Ishikawa (cell line): Measurements from ENCODE around the gene RAPGEF6.

Experiments used
- CEBPB ChIP-seq: IDR thresholded peaks from 2 replicates; pipeline ENCODE4 v1.6.1; 2012
- CREB1 ChIP-seq: IDR thresholded peaks from 2 replicates; pipeline ENCODE4 v1.6.1; 2012; ENCODE audit warnings: low read depth
- EGR1 ChIP-seq: IDR thresholded peaks from 2 replicates; pipeline ENCODE4 v1.6.1; 2012
- EP300 ChIP-seq: IDR thresholded peaks from 2 replicates; pipeline ENCODE4 v1.6.1; 2012; ENCODE audit warnings: borderline replicate concordance
- FOXM1 ChIP-seq: IDR thresholded peaks from 2 replicates; pipeline ENCODE4 v1.6.1; 2012; ENCODE audit warnings: low read depth, borderline replicate concordance
- RAD21 ChIP-seq: IDR thresholded peaks from 2 replicates; pipeline ENCODE4 v1.6.1; 2012; ENCODE audit warnings: low read depth
- TAF1 ChIP-seq: IDR thresholded peaks from 2 replicates; pipeline ENCODE4 v1.6.1; 2012; ENCODE audit warnings: low read depth, mild to moderate bottlenecking
- YY1 ChIP-seq: IDR thresholded peaks from 2 replicates; pipeline ENCODE4 v1.6.1; 2012; ENCODE audit warnings: low read depth
- ZBTB7A ChIP-seq: IDR thresholded peaks from 2 replicates; pipeline ENCODE4 v1.6.1; 2012; ENCODE audit warnings: low read depth
- TF ChIP-seq, protein P1 (sequence below): IDR thresholded peaks from 2 replicates; pipeline ENCODE4 v1.6.1; 2012; ENCODE audit warnings: low read depth, mild to moderate bottlenecking
- TF ChIP-seq, protein P2 (sequence below): IDR thresholded peaks from 2 replicates; pipeline ENCODE4 v1.6.1; 2012
- TF ChIP-seq, protein P3 (sequence below): IDR thresholded peaks from 2 replicates; pipeline ENCODE4 v1.6.1; 2012

DNA sequence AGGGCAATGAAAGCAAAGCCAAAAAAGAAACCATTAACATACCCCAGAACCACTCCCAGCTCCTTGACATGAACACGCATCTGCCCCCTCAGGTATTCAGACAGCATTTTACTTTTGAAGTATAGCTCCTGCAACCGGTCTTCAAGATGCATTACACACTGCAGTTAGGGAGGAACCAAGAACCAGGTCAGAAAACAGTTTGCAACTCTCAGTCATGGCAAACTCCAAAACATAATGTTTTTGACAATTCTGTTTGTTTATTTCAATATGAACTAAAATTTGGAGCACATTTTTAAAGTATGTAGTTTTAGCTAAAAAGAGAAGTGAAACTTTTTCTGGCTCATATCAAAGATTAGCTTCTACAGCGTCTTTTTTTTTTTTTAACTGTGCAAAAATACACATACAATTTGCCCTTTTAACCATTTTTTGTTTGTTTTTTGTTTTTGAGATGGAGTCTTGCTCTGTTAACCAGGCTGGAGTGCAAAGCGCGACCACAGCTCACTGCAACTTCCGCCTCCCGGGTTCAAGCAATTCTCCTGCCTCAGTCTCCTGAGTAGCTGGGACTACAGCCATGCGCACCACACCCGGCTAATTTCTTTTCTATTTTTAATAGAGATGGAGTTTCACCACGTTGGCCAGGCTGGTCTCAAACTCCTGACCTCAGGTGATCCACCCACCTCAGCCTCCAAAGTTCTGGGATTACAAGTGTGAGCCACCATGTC is 12.2 kb upstream of the RAPGEF6 start:
- TF ChIP-seq, protein P1, sequence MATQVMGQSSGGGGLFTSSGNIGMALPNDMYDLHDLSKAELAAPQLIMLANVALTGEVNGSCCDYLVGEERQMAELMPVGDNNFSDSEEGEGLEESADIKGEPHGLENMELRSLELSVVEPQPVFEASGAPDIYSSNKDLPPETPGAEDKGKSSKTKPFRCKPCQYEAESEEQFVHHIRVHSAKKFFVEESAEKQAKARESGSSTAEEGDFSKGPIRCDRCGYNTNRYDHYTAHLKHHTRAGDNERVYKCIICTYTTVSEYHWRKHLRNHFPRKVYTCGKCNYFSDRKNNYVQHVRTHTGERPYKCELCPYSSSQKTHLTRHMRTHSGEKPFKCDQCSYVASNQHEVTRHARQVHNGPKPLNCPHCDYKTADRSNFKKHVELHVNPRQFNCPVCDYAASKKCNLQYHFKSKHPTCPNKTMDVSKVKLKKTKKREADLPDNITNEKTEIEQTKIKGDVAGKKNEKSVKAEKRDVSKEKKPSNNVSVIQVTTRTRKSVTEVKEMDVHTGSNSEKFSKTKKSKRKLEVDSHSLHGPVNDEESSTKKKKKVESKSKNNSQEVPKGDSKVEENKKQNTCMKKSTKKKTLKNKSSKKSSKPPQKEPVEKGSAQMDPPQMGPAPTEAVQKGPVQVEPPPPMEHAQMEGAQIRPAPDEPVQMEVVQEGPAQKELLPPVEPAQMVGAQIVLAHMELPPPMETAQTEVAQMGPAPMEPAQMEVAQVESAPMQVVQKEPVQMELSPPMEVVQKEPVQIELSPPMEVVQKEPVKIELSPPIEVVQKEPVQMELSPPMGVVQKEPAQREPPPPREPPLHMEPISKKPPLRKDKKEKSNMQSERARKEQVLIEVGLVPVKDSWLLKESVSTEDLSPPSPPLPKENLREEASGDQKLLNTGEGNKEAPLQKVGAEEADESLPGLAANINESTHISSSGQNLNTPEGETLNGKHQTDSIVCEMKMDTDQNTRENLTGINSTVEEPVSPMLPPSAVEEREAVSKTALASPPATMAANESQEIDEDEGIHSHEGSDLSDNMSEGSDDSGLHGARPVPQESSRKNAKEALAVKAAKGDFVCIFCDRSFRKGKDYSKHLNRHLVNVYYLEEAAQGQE, result no peak
- no peak for TF ChIP-seq TAF1
- TF ChIP-seq, protein P2, sequence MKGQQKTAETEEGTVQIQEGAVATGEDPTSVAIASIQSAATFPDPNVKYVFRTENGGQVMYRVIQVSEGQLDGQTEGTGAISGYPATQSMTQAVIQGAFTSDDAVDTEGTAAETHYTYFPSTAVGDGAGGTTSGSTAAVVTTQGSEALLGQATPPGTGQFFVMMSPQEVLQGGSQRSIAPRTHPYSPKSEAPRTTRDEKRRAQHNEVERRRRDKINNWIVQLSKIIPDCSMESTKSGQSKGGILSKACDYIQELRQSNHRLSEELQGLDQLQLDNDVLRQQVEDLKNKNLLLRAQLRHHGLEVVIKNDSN, result no peak
- TF ChIP-seq YY1, result no peak
- TF ChIP-seq, protein P3, sequence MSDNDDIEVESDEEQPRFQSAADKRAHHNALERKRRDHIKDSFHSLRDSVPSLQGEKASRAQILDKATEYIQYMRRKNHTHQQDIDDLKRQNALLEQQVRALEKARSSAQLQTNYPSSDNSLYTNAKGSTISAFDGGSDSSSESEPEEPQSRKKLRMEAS, result no peak
- no peak for TF ChIP-seq CEBPB
- no peak for TF ChIP-seq CREB1
- TF ChIP-seq EGR1, result no peak
- no peak for TF ChIP-seq ZBTB7A
- TF ChIP-seq EP300, result no peak
- TF ChIP-seq FOXM1, result no peak
- TF ChIP-seq RAD21, result no peak
